Naive thymus-derived CD8-positive, alpha-beta T cell (primary cell): ENCODE results near the gene UBAP2. TPM values are rescaled to one million over a fixed set of nuclear protein-coding genes. Genes with fewer than 3 reads are reported as not detected.
A peak's percentile ranks its signal among the peaks of the same experiment; 100 is the strongest.

Source experiments
- ATAC-seq, 2 donors: fragments of 150-1000 bp; cut with Tn5 transposase in 1 of 2; sonication (Bioruptor Pico), chemical (Tn5 transposase) in 1 of 2; 1 replicate in 1 of 2; 2 replicates in 1 of 2; pipeline ENCODE4 v1.10.0; 2021; ENCODE audit warnings: mild to moderate bottlenecking in 2 of 2, moderate library complexity in 2 of 2
- POLR2A ChIA-PET: fragments of 350-600 bp; sonication (Branson Sonifier 250); formaldehyde crosslinking; loops from one replicate; lab custom pipeline; 2021; ENCODE audit warnings: antibody characterized with exemption; lab: Charles Lee
- DNase-seq, 10 donors: peaks; one replicate each; pipeline versions ENCODE4 v3.0.0 to v3.0.0-alpha.2; 2020 to 2022
- H3K27ac Mint-ChIP-seq, 10 donors: one replicate each; pipeline ENCODE4 v1.8.0; 2020 to 2022; ENCODE audit warnings: mild to moderate bottlenecking in 10 of 10, mixed read lengths in 10 of 10, moderate library complexity in 4 of 10, inconsistent platforms in 1 of 10
- H3K27me3 Mint-ChIP-seq, 5 donors: one replicate each; pipeline ENCODE4 v1.8.0; 2021 to 2022; ENCODE audit warnings: mixed read lengths in 5 of 5
- H3K36me3 Mint-ChIP-seq, 3 donors: one replicate each; pipeline ENCODE4 v1.8.0; 2020 to 2022; ENCODE audit warnings: mixed read lengths in 3 of 3, mild to moderate bottlenecking in 2 of 3, inconsistent platforms in 1 of 3
- H3K4me1 Mint-ChIP-seq, 4 donors: one replicate each; pipeline ENCODE4 v1.8.0; 2021 to 2022; ENCODE audit warnings: mixed read lengths in 4 of 4
- H3K4me3 Mint-ChIP-seq, 10 donors: one replicate each; pipeline ENCODE4 v1.8.0; 2020 to 2022; ENCODE audit warnings: mild to moderate bottlenecking in 10 of 10, mixed read lengths in 10 of 10, moderate library complexity in 6 of 10, inconsistent platforms in 1 of 10
- H3K9me3 Mint-ChIP-seq, 9 donors: one replicate each; pipeline ENCODE4 v1.8.0; 2020 to 2022; ENCODE audit warnings: mixed read lengths in 9 of 9, mild to moderate bottlenecking in 3 of 9, inconsistent platforms in 1 of 9, moderate library complexity in 1 of 9
- polyA plus RNA-seq, 3 donors: library from polyadenylated mRNA; unstranded; fragments of 300-500 nt; fragmentation: Illumina TruSeq; gene quantifications; one replicate each; pipeline ENCODE4 v1.2.3, GENCODE V29; 2021
- total RNA-seq, 8 experiments: library from RNA in 2 of 8; stranded (reverse) in 2 of 8; gene quantifications; one replicate each; pipeline ENCODE4 v1.2.3 and lab custom pipeline; 2021 to 2026

Gene UBAP2
- total and polyA plus RNA-seq, 5 experiments from 2014 or later, result 7.1 to 39.5 (median 16.7) TPM

DNA sequence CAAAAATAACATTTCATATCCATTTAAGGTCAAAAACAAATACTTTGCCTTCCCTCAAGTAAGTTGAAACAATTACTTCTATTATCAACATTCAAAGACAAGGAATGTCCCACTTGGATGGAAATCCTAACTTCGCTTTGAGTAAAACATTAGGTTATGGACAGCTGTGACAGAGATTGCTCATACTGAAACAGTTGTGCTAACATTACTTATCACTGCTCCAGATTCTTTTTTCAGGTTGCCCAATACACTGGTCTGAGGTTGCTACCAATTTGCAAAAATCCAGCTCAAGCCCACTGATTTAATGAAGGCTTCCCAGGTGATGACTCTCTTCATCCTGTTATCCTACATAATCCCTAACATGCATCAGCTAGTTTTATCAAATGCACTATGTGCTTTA is 98.3 kb downstream of the UBAP2 start:
- Mint-ChIP-seq H3K4me3 (no peak overlapping the region), H3K27me3 (no peaks in the 10 kb centered on the region), H3K9me3 (no peaks in the 10 kb centered on the region), H3K4me1 (peaks cover 0 to 4% (median 0%) of the 10 kb centered on the region in 4 donors), H3K36me3 (peaks cover 6 to 73% (median 20%) of the 10 kb centered on the region in 3 donors), H3K27ac (peak overlapping the region in 1 of 10 donors; percentile 51)
- no peak for DNase-seq
- POLR2A ChIA-PET, result interaction anchor here (0.6 kb wide), 1 partner anchor 10 kb away, joined by 5 read pairs; no protein-coding TSS in a partner anchor
- ATAC-seq, result no peak

DNA sequence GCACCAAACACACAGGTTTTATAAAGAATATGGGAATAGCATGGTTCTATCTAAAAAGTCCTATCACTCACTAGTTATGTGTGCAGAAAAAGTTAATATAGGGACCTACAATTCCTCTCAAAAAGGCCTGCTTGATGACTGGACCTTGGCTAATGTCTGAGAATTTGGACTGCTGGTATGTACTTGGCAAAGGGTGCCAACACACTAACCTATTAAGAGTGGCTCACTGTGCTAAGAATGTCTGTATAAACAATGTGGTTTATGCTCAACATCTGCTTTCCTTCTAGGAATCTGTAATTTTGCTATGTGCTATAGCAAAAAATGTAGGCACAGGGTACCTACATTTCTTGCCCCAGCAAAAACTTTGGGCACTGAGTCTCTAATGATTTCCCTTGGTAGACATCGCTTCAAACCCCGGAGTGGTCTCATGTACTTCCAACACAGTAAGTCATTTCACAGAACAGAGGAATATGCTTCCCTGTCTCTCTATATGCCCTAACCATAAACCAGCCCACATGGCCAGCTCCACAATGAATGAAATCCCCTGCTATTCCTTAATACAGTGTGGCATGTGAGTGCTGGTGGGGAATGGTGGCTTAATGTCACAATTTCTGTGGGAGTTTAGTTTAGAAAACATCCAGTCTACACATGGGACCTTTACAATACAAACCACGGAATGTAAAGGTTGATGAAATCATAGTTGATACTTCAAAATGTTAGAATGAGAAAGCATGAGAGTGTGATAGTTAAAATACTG is 101.7 kb downstream of the UBAP2 start:
- H3K27ac Mint-ChIP-seq, result peak overlapping the region in 1 of 10 donors; percentile 9
- ATAC-seq (no peak), DNase-seq (no peak)
- no peak overlapping the region for H3K4me3 Mint-ChIP-seq
- POLR2A ChIA-PET, result interaction anchor here (0.6 kb wide), 1 partner anchor 13 kb away, joined by 3 read pairs; no protein-coding TSS in a partner anchor
- H3K27me3 Mint-ChIP-seq, result no peaks in the 10 kb centered on the region
- H3K36me3 Mint-ChIP-seq, result peaks cover 5 to 74% (median 29%) of the 10 kb centered on the region in 3 donors
- peaks cover 0 to 4% (median 0%) of the 10 kb centered on the region in 4 donors for H3K4me1 Mint-ChIP-seq
- H3K9me3 Mint-ChIP-seq, result no peaks in the 10 kb centered on the region

DNA sequence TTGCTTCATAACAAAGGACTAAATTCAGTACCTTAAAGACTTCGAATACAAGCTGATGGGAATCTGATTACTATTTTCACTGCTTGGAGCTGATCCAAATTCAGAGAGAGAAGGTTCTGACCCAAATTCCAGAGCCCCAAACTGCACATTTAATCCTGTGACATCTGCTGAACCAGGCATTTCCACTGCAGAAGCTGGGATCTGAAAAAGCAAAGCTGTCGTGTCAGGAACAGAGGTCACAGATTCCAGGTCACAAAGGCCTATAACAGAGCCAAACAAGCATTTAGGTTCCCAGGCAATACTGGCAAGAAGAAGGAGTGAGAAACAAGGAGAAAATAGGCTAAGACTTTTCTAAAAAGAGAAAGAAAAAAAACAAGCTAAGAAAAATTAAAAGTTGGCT is 105.3 kb downstream of the UBAP2 start:
- POLR2A ChIA-PET, result interaction anchor here (0.6 kb wide), 1 partner anchor 201 kb away, joined by 4 read pairs; no protein-coding TSS in a partner anchor
- Mint-ChIP-seq H3K4me1 (peaks cover 0 to 5% (median 2%) of the 10 kb centered on the region in 4 donors), H3K27ac (peak overlapping the region in 1 of 10 donors; percentile 61), H3K27me3 (no peaks in the 10 kb centered on the region), H3K4me3 (no peak overlapping the region), H3K36me3 (peaks cover 5 to 82% (median 42%) of the 10 kb centered on the region in 3 donors), H3K9me3 (no peaks in the 10 kb centered on the region)
- DNase-seq (no peak), ATAC-seq (no peak)

DNA sequence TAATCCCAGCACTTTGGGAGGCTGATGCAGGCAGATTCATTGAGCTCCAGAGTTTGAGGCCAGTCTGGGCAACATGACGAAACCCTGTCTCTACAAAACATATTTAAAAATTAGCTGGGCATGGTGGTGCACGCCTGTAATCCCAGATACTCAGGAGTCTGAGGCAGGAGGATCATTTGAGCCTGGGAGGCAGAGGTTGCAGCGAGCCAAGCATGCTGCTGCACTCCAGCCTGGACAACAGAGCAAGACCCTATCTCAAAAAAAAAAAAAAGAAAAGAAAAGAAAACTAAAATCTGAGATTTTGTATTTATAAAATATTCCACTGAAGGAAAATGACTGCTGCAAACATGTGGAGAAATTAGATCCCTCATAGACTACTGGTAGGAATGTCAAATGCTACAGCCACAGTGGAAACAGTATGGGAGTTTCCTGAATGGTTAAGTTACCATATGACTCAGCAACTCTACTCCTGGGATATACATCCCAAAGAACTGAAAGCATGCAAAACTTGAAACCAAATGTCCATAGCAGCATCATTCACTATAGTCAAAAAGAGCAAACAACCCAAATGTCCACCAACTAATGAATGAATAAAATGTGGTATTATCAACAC is 106.1 kb downstream of the UBAP2 start:
- Mint-ChIP-seq H3K4me3 (no peak overlapping the region), H3K36me3 (peaks cover 5 to 80% (median 36%) of the 10 kb centered on the region in 3 donors), H3K27ac (peak overlapping the region in 1 of 10 donors; percentile 61), H3K27me3 (no peaks in the 10 kb centered on the region), H3K9me3 (no peaks in the 10 kb centered on the region), H3K4me1 (peaks cover 0 to 5% (median 2%) of the 10 kb centered on the region in 4 donors)
- POLR2A ChIA-PET, result no interaction called here
- DNase-seq (no peak), ATAC-seq (no peak)

DNA sequence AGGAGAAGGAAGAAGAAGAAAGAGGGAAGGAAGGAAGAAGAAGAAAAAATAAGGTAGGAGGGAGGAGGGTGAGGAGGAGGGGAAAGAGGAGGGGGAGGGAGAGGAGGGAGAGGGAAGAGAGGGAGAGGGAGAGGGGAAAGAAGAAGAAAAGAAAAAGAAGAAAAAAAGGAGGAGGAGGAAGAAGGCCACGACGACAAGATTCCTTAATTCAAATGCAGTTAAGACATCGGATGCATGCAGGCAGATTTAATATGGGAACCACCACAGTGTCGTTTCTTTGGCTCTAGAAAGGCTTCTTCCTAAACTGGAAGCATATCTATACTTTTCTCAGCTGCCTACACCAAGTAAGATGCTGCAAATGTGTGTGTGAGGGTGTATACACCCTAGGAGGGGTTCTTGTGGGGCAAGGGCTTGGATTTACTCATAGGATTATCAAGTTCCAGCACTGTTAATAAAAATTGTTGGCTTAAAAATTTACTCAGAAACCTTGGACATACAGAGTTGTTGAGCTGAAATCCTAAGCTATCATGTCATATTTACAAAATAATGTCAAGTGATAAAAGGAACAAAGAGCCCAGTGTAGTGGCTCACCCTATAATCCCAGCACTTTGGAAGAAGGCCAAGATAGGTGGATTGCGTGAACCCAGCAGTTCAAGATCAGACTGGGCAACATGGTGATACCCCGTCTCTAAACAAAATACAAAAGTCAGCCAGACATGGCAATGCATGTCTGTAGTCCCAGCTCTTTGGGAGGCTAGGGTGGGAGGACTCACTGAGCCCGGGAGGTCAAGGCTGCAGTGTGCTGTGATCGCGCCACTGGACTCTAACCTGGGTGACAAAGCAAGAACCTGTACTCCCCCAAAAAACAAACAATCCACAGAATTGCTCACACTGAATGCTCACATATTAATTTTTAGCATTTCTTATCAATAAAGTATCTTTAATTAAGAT is 108.5 kb downstream of the UBAP2 start:
- DNase-seq (no peak), ATAC-seq (no peak)
- Mint-ChIP-seq H3K27ac (no peak overlapping the region), H3K9me3 (no peaks in the 10 kb centered on the region), H3K4me1 (peaks cover 0 to 5% (median 2%) of the 10 kb centered on the region in 4 donors), H3K36me3 (peaks cover 0 to 81% (median 34%) of the 10 kb centered on the region in 3 donors), H3K4me3 (no peak overlapping the region), H3K27me3 (no peaks in the 10 kb centered on the region)
- POLR2A ChIA-PET, result no interaction called here

DNA sequence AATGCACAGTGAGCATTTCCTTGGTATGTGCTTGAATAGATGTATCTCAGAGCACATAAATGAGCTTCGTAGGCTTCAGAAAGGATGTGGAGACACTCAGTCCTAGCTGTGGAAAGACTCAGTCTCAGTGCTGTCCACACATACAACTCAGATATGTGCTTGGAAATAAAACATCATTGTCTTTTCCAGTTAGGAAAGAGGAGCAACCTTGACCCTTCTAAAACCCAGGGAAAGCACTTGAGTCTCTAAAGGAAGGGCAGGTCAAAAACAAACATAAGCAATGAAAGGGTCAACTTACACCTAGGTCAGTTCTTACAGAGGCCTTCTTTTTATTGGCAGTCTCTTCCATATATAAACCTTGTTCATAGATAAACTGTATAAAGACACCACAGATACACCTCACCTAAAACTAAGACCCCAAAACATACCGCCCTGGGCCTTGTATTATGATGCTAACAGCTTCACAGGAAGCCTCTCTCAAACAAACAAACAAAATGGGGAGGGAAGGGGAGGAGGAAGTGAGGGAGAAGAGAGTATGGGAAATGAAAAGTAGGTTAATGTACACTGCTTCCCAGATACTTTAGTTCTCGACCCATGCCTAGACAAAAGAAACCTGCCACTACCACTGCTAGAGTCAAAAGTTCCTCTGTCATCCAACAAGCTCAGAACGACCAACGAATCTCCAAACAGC is 114.4 kb downstream of the UBAP2 start:
- Mint-ChIP-seq H3K9me3 (no peaks in the 10 kb centered on the region), H3K4me1 (peaks cover 0 to 5% (median 2%) of the 10 kb centered on the region in 4 donors), H3K36me3 (peaks cover 6 to 87% (median 19%) of the 10 kb centered on the region in 3 donors), H3K4me3 (no peak overlapping the region), H3K27ac (peak overlapping the region in 3 of 10 donors; percentile 25 to 71 (median 60)), H3K27me3 (no peaks in the 10 kb centered on the region)
- DNase-seq (no peak), ATAC-seq (no peak)
- POLR2A ChIA-PET, result interaction anchor here (1.1 kb wide), 1 partner anchor 13 kb away, joined by 3 read pairs; no protein-coding TSS in a partner anchor

DNA sequence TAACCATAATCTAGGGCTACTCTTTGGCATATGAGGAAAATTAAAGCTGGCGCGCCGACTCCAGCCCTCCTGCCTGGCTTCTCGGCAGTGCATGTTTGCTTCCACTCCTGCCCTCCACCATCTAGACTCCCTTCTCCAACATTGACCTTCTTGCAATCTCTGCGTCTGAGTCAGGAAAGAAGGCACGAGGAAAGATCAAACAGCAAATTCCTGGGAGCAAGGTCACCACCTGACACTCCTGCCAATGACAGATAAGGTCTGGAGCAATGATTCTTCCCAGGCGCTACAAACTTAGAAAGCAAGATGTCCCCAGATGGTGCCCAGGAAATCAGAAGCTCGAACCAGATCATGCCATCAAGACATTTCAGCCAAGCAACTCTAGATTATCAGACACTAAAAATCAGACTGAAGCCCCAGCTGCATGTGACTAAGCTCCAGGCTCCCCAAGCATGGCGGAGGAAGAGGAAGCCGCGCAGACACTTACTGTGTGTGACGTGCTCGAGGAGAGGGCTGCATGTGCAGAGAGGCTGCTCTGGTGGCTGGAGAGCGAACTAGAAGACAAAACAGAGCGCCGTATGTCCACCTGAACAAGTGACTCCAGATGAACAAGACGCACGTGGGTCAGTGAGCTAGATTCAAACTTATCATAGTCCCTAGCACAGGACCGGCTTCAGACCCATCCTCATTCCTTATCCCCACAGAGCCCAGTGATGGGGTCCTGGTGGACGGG is 116.4 kb downstream of the UBAP2 start:
- peak overlapping the region in 3 of 10 donors; percentile 27 to 47 (median 45) for H3K27ac Mint-ChIP-seq
- no peaks in the 10 kb centered on the region for H3K27me3 Mint-ChIP-seq
- peaks cover 0 to 5% (median 0%) of the 10 kb centered on the region in 4 donors for H3K4me1 Mint-ChIP-seq
- ATAC-seq, result no peak
- no peak overlapping the region for H3K4me3 Mint-ChIP-seq
- no peaks in the 10 kb centered on the region for H3K9me3 Mint-ChIP-seq
- DNase-seq, result no peak
- POLR2A ChIA-PET, result no interaction called here
- H3K36me3 Mint-ChIP-seq, result peaks cover 6 to 92% (median 19%) of the 10 kb centered on the region in 3 donors

DNA sequence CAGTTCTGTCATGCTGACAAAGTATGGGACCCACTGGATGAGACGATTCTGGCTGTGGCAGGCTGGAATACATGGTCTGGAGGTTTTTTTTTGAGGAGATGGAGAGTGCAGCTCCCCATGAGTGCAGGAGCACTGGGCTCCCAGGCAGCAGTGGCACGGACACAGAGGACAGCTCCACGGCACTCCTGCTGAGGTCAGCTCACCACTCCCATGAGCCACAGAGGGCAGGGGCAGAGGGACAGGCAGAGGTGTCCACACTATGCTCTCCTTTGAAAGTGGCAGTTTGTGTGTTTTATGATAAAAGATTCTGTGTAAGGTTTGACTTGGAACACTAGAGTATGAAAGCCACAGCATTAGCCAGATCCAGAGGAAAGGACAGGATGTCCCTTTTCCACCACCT is 117.4 kb downstream of the UBAP2 start:
- no peak for DNase-seq
- H3K4me3 Mint-ChIP-seq, result no peak overlapping the region
- POLR2A ChIA-PET, result no interaction called here
- no peak overlapping the region for H3K27ac Mint-ChIP-seq
- no peaks in the 10 kb centered on the region for H3K27me3 Mint-ChIP-seq
- H3K9me3 Mint-ChIP-seq, result no peaks in the 10 kb centered on the region
- peaks cover 6 to 91% (median 19%) of the 10 kb centered on the region in 3 donors for H3K36me3 Mint-ChIP-seq
- no peak for ATAC-seq
- peaks cover 0 to 5% (median 0%) of the 10 kb centered on the region in 4 donors for H3K4me1 Mint-ChIP-seq

DNA sequence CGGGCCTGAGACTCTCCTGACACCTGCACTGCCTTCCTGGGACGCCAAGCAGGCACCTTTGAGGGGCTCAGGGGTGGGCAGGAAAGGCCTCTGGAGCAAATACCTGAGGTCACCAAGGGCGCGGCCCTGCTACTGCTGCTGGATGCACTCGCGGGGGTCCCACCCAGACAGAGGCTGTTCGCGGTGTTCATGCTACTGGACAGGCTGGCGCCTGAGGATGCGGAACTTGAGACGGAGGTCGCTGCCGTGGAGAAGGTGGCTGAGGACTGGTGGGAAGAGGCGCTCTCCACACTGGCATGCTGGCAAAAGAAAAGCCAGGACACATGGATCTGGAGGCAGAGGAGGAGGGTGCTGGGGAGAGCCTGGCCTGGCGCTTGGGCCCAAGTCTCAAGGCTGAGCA is 121.0 kb downstream of the UBAP2 start:
- Mint-ChIP-seq H3K4me1 (peaks cover 0 to 4% (median 0%) of the 10 kb centered on the region in 4 donors), H3K27ac (peak overlapping the region in 2 of 10 donors; percentile 67 to 72), H3K4me3 (no peak overlapping the region), H3K27me3 (no peaks in the 10 kb centered on the region), H3K9me3 (no peaks in the 10 kb centered on the region), H3K36me3 (peaks cover 0 to 75% (median 7%) of the 10 kb centered on the region in 3 donors)
- POLR2A ChIA-PET, result no interaction called here
- no peak for ATAC-seq
- DNase-seq, result no peak

DNA sequence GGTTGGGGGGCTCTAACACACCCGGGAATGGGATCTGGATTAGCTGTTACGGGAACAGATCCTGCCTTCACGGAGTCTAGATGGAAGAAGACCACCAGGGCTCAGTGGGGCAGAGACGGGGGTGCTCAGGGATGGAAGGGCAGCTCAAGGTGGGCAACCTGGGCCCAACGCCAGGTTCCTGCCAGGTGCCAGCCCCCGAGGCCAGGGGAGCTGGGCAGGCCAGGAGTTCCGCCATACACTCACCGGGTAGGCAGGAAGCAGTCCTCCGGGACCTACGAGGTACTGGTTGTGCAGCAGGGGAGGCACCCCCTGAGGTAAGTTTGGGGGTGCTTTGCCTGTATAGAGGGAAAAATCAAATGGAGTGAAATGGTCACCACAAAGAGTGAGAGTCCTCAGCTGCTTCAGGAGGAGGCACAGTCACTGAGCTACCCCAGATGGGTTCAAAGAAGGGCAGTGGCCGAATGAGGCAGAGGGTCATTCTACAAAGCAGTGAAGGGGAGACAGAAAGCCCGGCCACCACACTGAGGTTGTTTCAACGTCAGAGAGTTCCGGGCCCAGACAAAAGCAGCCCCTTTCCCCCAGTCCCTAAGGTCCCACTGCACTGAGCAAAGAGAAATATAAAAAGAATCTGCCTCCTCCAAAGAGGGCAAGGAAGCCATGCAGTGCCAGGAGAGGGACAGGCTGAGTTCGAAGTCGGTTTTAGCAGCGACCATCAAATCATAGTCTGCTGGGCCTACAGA is 121.8 kb downstream of the UBAP2 start:
- Mint-ChIP-seq H3K9me3 (no peaks in the 10 kb centered on the region), H3K27ac (peak overlapping the region in 1 of 10 donors; percentile 72), H3K4me1 (peaks cover 0 to 3% (median 0%) of the 10 kb centered on the region in 4 donors), H3K27me3 (no peaks in the 10 kb centered on the region), H3K36me3 (peaks cover 0 to 75% (median 7%) of the 10 kb centered on the region in 3 donors), H3K4me3 (no peak overlapping the region)
- ATAC-seq (no peak), DNase-seq (no peak)
- POLR2A ChIA-PET, result no interaction called here
